Testis (tissue), 3 donors: Measurements from ENCODE around the gene ARHGEF40. TPM values are rescaled to one million over a fixed set of nuclear protein-coding genes. Genes with fewer than 3 reads are reported as not detected.

Experiments
- DNase-seq: peaks from one replicate; pipeline ENCODE4 v3.0.0-alpha.2; 2019
- H3K27ac ChIP-seq, 2 donors: fragments of 200-600 bp; sonication (generic); one replicate each; pipeline ENCODE4 v1.5.1; 2019
- H3K27me3 ChIP-seq: fragments of 200-600 bp; sonication (generic); one replicate; pipeline ENCODE4 v1.5.1; 2019
- H3K36me3 ChIP-seq: fragments of 200-600 bp; sonication (generic); one replicate; pipeline ENCODE4 v1.5.1; 2017; ENCODE audit warnings: low read depth; ENCODE audit errors: missing control alignments
- H3K4me1 ChIP-seq: fragments of 200-600 bp; sonication (generic); one replicate; pipeline ENCODE4 v1.5.1; 2019
- H3K4me3 ChIP-seq, 2 donors: fragments of 200-600 bp; sonication (generic); one replicate each; pipeline ENCODE4 v1.5.1; 2017 to 2019
- H3K9me3 ChIP-seq: fragments of 200-600 bp; sonication (generic); one replicate; pipeline ENCODE4 v1.5.1; 2017
- CTCF ChIP-seq, 3 experiments: fragments of 450-650 bp in 2 of 3; fragments of 200-600 bp in 1 of 3; sonication (generic) in 1 of 3; IDR thresholded peaks; one replicate each; pipeline ENCODE4 v1.5.1; 2016 to 2019; ENCODE audit warnings: antibody characterized with exemption in 3 of 3, mild to moderate bottlenecking in 2 of 3, moderate library complexity in 1 of 3
- POLR2A ChIP-seq: fragments of 450-650 bp; IDR thresholded peaks from one replicate; pipeline ENCODE4 v1.6.1; 2017; ENCODE audit warnings: antibody characterized with exemption, mild to moderate bottlenecking, moderate library complexity
- WGBS, 2 donors: methylation state at CpG; one replicate each; pipeline ENCODE4 v1.1.5; 2018; 5-methylcytosine and 5-hydroxymethylcytosine counted together
- intact Hi-C: fragments of 100-400 bp; cut with DNase I; formaldehyde crosslinking; loops from one replicate; pipeline ENCODE4 v1.15.1; 2023; ENCODE audit warnings: low total_unique reads
- polyA plus RNA-seq: library from polyadenylated mRNA; stranded (reverse); fragments of 350-450 nt; fragmentation: Illumina TruSeq; extraction: RNeasy Lipid Tissue Mini Kit (QIAGEN cat#74804); gene quantifications from one replicate; pipeline ENCODE4 v1.2.3, GENCODE V29; 2014; ENCODE audit warnings: low read depth, low replicate concordance; ENCODE audit not compliant: insufficient read depth
- total RNA-seq, 2 donors: library from RNA; depleted of rRNA; stranded (reverse); fragments of >200 nt; gene quantifications; one replicate each; pipeline ENCODE4 v1.2.3, GENCODE V29; 2016

ARHGEF40 gene
- total and polyA plus RNA-seq, 3 donors from 2014 or later, result 22.0 to 36.9 (median 30.5) TPM

GRCh38 chr14:21095430-21096205 lies 25.5 kb downstream of the ARHGEF40 start:
- Histone ChIP-seq H3K4me3 (no peak overlapping the region), H3K27ac (peak overlapping the region; percentile 87 to 94), H3K27me3 (no peaks in the 10 kb centered on the region), H3K36me3 (no peaks in the 10 kb centered on the region), H3K9me3 (no peaks in the 10 kb centered on the region), H3K4me1 (peaks cover 33% of the 10 kb centered on the region)
- intact Hi-C loops, result loop anchor here (10.0 kb wide), 1 partner anchor 81 kb away; no protein-coding TSS in a partner anchor
- TF ChIP-seq CTCF (IDR thresholded peaks at IDR 0.05) (no peak), POLR2A (no peak)
- WGBS, 2 donors, result 40 to 43% methylated on average over 6 of the region's 6 CpGs
- DNase-seq, result no peak

DNA sequence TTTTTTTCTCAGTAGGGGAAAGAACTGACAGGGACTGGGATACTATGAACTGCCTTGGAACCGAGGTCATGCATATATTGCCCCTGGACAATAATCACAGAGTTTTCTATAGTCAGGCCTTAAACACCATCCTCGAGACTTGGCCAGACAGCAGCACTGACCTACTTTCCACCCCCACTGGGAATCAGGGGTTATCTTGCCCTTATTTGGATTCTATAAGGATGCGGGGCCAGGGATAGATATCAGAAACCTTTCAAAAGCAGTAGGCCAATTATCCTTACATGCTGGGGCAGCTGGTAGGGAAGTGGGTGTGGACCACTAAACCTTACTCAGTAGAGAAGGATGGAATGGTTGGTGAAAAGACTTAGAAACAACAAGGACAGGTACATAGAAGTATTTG lies 26.3 kb downstream of the ARHGEF40 start:
- H3K27me3 ChIP-seq, result no peaks in the 10 kb centered on the region
- WGBS, 2 donors, result 45 to 51% methylated on average over 2 to 3 of the region's 3 CpGs
- H3K27ac ChIP-seq, result peak overlapping the region; percentile 87 to 94
- no peaks in the 10 kb centered on the region for H3K9me3 ChIP-seq
- no peaks in the 10 kb centered on the region for H3K36me3 ChIP-seq
- H3K4me3 ChIP-seq, result no peak overlapping the region
- no peak for DNase-seq
- peaks cover 33% of the 10 kb centered on the region for H3K4me1 ChIP-seq
- no peak for TF ChIP-seq CTCF (IDR thresholded peaks at IDR 0.05)
- no peak for TF ChIP-seq POLR2A
- intact Hi-C loops, result loop anchor here (10.0 kb wide), 1 partner anchor 82 kb away; no protein-coding TSS in a partner anchor

- Histone ChIP-seq H3K9me3 (no peaks in the 10 kb centered on the region), H3K27me3 (no peaks in the 10 kb centered on the region), H3K4me3 (peak overlapping the region; percentile 63 to 70), H3K36me3 (no peaks in the 10 kb centered on the region), H3K4me1 (peaks cover 33% of the 10 kb centered on the region), H3K27ac (peak overlapping the region; percentile 87 to 94)
- intact Hi-C loops, result loop anchor here (10.0 kb wide), 1 partner anchor 82 kb away; no protein-coding TSS in a partner anchor
- TF ChIP-seq CTCF (IDR thresholded peaks at IDR 0.05), result no peak
- TF ChIP-seq POLR2A, result no peak
- 33 to 47% methylated on average over 8 to 10 of the region's 10 CpGs for WGBS, 2 donors
- no peak for DNase-seq
These were observed 27.0 kb downstream of the ARHGEF40 start for GRCh38 chr14:21096978-21097635.

GRCh38 chr14:21097636-21098075 lies 27.6 kb downstream of the ARHGEF40 start:
- Histone ChIP-seq H3K27ac (peak overlapping the region; percentile 87 to 94), H3K9me3 (no peaks in the 10 kb centered on the region), H3K4me3 (peak overlapping the region; percentile 63 to 70), H3K27me3 (no peaks in the 10 kb centered on the region), H3K36me3 (no peaks in the 10 kb centered on the region), H3K4me1 (peaks cover 33% of the 10 kb centered on the region)
- peak; percentile 61 for DNase-seq
- WGBS, 2 donors, result 2 to 6% methylated on average over 16 to 18 of the region's 19 CpGs
- TF ChIP-seq POLR2A (no peak), CTCF (IDR thresholded peaks at IDR 0.05) (no peak)
- intact Hi-C loops, result loop anchor here (10.0 kb wide), 1 partner anchor 83 kb away; no protein-coding TSS in a partner anchor
